ENCODE data around the gene GABRG3. TPM values are rescaled to one million over a fixed set of nuclear protein-coding genes. Genes with fewer than 3 reads are reported as not detected.

GABRG3 gene
- total and polyA plus RNA-seq, 2 donors = 1.5 TPM; not detected in 1

DNA sequence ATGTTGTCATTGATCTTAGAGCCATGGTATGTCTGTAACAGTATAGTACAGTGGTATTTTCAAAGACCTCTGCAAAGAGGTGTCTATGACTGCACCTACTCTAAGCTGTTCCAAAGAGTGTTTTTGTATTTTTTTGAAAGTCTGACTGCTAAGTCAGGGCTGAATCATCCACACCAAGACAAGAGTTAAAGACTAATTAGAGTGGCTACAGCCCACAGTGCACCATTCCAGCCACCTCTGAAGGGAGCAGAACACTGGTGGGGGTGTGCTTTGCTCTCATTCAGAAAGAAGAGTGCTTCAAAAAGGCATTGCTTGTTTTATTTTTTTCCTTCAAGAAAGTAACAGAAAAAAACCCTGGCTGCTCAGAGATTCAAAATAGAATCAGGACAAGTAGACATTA is 301.4 kb downstream of the GABRG3 start:
- no peak overlapping the region for H3K27ac ChIP-seq (ENCODE audit: low read depth)
- H3K4me3 ChIP-seq (ENCODE audit: low read depth, low read length) = no peak overlapping the region
- DNase-seq (ENCODE audit: extremely low spot score) = no peak
- no peaks in the 10 kb centered on the region for H3K36me3 ChIP-seq (ENCODE audit: insufficient read depth)
- H3K4me1 ChIP-seq (ENCODE audit: insufficient read depth) = no peaks in the 10 kb centered on the region

DNA sequence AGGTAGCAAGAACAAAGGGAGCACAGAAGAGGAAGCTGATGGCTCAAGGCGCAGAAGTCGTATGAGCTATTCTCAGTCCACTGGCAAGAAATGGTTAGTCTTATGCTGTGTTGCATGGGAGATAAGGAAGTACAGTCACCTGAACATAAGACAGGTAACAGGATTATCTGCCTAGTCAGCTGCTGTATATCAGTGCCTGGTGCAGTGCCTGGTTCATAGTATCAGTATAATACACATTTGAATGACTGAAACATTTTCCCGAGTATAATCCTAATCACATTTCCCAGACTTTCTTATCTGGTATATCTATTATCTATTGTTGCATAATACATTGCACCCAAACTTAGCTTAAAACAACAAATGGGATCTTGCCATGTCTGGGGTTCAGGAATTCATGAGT is 302.5 kb downstream of the GABRG3 start:
- Histone ChIP-seq H3K36me3 (ENCODE audit: insufficient read depth) (no peaks in the 10 kb centered on the region), H3K4me3 (ENCODE audit: low read depth, low read length) (no peak overlapping the region), H3K27ac (ENCODE audit: low read depth) (no peak overlapping the region), H3K4me1 (ENCODE audit: insufficient read depth) (no peaks in the 10 kb centered on the region)
- no peak for DNase-seq (ENCODE audit: extremely low spot score)
- 97% methylated on average over 3 of the region's 3 CpGs for WGBS

DNA sequence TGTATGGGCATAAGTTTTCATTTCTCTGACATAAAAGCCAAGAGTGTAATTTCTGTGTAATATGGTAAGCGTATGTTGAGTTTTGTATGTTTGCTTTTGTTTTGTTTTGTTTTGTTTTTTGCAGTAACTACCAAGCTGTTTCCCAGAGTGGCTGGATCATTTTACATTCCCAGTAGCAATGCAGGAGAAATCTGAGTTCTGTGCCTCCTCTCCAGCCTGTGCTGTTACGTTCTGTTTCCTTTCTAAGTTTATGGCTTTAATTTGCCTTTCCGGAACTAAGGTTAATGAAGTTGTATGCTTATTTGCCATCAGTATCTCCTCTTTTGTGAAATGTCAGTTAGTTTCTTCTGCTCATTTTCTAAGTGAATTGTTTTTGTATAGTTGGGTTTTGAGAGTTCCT is 307.8 kb downstream of the GABRG3 start:
- Histone ChIP-seq H3K4me1 (ENCODE audit: insufficient read depth) (no peaks in the 10 kb centered on the region), H3K27ac (ENCODE audit: low read depth) (no peak overlapping the region), H3K4me3 (ENCODE audit: low read depth, low read length) (no peak overlapping the region), H3K36me3 (ENCODE audit: insufficient read depth) (no peaks in the 10 kb centered on the region)
- WGBS = 50% methylated on average over 3 of the region's 3 CpGs
- no peak for DNase-seq (ENCODE audit: extremely low spot score)

DNA sequence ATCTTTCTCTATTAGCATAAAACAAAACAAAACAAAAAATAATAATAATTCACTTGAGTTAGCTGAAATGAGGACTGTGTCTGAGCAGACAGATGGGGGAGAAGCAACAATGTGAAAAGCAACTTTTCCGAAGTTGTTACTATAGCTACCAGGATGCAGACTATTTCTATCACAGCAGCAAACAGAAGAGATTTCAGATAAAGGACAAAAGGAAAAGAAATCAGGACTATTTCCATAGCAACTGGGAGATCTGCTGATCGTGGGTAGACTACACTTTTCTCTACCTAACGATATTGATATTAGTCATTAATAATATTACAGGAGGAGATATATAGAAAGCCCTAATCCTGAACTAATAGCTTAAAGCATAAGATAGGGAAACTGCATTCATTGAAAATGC is 321.7 kb downstream of the GABRG3 start:
- Histone ChIP-seq H3K27ac (ENCODE audit: low read depth) (no peak overlapping the region), H3K4me1 (ENCODE audit: insufficient read depth) (no peaks in the 10 kb centered on the region), H3K36me3 (ENCODE audit: insufficient read depth) (no peaks in the 10 kb centered on the region), H3K4me3 (ENCODE audit: low read depth, low read length) (no peak overlapping the region)
- 77% methylated on average over 3 of the region's 3 CpGs for WGBS
- no peak for DNase-seq (ENCODE audit: extremely low spot score)

DNA sequence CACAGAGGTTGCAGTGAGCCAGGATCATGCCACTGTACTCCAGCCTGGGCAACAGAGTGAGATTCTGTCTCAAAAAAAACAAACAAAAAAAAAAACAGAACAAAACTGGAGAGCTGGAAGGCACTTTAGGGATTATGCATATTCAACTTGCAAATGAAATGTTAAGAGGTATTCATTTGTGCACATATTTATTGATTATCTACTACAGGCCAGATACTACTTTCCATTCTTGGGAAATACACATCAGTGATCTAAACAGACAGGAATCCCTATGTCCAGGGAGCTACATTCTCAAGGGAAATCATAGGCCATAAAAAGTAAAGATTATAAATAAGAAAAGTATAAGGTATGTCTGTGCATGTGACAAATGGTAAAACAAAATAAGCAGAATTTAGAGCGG is 322.6 kb downstream of the GABRG3 start:
- 100% methylated on average over 1 of the region's 1 CpG for WGBS
- H3K4me1 ChIP-seq (ENCODE audit: insufficient read depth) = no peaks in the 10 kb centered on the region
- H3K27ac ChIP-seq (ENCODE audit: low read depth) = no peak overlapping the region
- H3K36me3 ChIP-seq (ENCODE audit: insufficient read depth) = no peaks in the 10 kb centered on the region
- no peak for DNase-seq (ENCODE audit: extremely low spot score)
- H3K4me3 ChIP-seq (ENCODE audit: low read depth, low read length) = no peak overlapping the region

DNA sequence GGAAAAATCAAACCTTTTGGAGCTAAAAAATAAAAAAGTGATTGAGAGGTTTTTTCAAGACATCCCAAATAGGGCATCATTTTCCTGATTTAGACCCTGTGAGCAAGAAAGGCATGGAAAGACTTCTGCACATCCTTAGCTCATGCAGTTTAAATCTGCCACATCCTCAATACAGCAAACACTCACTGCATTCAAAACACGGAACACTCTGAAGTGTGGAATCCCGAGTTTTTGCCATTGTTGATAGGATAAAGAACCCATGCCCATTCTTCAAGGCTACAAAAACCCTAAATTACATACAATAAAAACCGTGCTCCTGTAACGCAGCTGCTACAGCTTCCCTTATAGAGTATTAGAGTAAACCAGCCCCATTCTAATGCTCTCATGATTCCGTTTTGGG is 346.8 kb downstream of the GABRG3 start:
- Histone ChIP-seq H3K4me3 (ENCODE audit: low read depth, low read length) (no peak overlapping the region), H3K36me3 (ENCODE audit: insufficient read depth) (no peaks in the 10 kb centered on the region), H3K27ac (ENCODE audit: low read depth) (no peak overlapping the region), H3K4me1 (ENCODE audit: insufficient read depth) (no peaks in the 10 kb centered on the region)
- no peak for DNase-seq (ENCODE audit: extremely low spot score)
- 65% methylated on average over 5 of the region's 5 CpGs for WGBS

DNA sequence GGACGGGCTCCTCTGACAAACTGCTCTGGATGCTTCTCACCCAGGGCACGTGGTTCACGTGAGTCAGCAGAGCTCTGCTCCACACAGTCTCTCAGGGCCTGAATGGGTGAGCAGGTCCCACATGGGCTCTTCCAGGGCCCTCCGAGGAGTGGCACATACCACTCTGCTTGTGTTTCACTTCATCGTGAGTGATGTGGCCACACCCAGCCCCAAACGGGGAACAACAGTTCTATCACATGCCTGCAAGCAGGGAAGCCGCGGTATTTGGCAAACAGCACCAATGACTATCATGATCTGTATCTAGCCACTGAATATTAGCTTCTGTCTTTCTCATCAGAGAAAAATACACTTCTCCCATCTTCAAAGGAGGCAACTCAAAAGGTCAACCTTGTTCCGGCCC is 352.8 kb downstream of the GABRG3 start:
- H3K36me3 ChIP-seq (ENCODE audit: insufficient read depth) = no peaks in the 10 kb centered on the region
- H3K4me1 ChIP-seq (ENCODE audit: insufficient read depth) = no peaks in the 10 kb centered on the region
- DNase-seq (ENCODE audit: extremely low spot score) = no peak
- no peak overlapping the region for H3K27ac ChIP-seq (ENCODE audit: low read depth)
- 86% methylated on average over 9 of the region's 9 CpGs for WGBS
- no peak overlapping the region for H3K4me3 ChIP-seq (ENCODE audit: low read depth, low read length)

DNA sequence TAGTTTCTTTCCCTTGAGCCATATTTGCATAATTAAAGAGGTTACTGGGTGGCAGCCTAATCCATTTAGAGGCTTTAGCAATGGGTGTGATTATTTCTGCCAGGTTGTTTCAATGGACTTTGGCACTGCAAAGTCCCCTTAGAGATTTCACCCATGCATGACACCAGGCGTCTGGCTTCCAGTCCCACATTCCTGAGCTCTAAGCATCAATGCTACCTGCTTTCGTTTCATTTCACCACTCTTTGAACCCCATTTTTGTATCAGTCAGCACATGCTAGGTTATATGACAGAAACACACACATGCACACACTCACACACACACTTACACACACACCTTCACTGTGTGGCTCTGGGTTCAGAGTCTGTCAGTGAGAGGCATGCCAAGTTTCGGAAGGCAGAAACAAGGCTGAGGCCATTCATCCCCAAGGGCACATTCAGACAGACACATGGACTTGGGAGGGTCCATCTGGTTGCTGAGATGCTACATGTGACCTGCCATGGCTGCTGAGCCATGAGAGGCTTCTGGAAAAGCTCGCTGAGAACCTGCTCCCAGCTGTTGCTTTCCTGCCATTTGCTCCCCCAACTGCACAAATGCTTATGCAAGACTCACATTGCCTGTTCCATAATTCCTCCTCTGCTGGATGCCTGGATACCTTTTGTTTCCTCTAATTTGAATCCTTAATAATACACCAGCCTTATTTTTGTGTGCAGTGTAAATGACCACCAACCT is 354.1 kb downstream of the GABRG3 start:
- no peak overlapping the region for H3K27ac ChIP-seq (ENCODE audit: low read depth)
- no peaks in the 10 kb centered on the region for H3K36me3 ChIP-seq (ENCODE audit: insufficient read depth)
- H3K4me3 ChIP-seq (ENCODE audit: low read depth, low read length) = no peak overlapping the region
- 86% methylated on average over 4 of the region's 4 CpGs for WGBS
- no peaks in the 10 kb centered on the region for H3K4me1 ChIP-seq (ENCODE audit: insufficient read depth)
- no peak for DNase-seq (ENCODE audit: extremely low spot score)

DNA sequence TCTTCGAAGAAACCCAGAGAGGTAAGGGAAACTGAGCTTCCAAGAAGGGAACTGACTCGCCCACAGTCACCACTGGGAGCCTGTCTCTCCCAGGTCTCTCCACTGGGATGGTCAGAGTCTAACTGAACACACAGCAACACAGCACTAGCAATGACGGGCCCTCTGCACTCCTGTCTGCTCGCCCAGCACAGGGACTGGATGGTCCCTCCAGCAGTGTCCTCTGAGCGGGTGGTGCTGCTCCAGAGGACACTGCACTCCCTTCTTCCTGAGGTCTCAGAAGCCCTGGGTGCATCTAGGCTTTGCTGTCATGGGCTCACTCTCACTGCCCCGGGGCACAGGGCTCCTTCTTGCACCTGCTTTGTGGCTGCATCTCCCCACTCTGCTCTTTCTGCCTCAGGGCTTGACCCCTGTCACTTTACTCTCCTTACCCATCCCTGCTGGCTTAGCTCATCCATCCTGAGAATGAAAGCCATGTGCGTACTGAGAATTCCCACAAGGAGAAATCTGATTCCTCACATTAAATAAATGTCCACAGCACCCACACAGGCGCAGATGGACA is 356.6 kb downstream of the GABRG3 start:
- no peak overlapping the region for H3K4me3 ChIP-seq (ENCODE audit: low read depth, low read length)
- no peak for DNase-seq (ENCODE audit: extremely low spot score)
- H3K36me3 ChIP-seq (ENCODE audit: insufficient read depth) = no peaks in the 10 kb centered on the region
- H3K4me1 ChIP-seq (ENCODE audit: insufficient read depth) = no peaks in the 10 kb centered on the region
- 74% methylated on average over 8 of the region's 8 CpGs for WGBS
- H3K27ac ChIP-seq (ENCODE audit: low read depth) = no peak overlapping the region

DNA sequence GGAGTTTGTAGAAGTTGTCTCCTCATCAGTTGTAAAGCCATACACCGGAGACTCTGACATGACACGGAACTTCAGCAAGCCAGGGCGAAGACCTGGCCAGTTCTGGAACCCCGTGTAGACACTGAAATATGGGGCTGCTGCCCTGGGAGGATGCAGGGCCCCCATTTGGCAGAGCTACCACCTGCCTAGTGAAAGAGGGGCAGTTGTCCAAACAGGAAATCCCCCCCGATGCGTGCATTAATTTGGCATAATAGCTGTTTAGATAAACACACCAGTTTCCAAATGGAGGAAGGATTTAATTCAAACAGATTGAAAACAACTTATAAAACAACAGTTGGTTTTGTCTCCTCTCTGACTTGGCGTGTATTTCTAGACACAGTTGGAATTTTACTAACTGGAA is 357.2 kb downstream of the GABRG3 start:
- DNase-seq (ENCODE audit: extremely low spot score) = no peak
- 51% methylated on average over 7 of the region's 7 CpGs for WGBS
- Histone ChIP-seq H3K27ac (ENCODE audit: low read depth) (no peak overlapping the region), H3K4me3 (ENCODE audit: low read depth, low read length) (no peak overlapping the region), H3K4me1 (ENCODE audit: insufficient read depth) (no peaks in the 10 kb centered on the region), H3K36me3 (ENCODE audit: insufficient read depth) (no peaks in the 10 kb centered on the region)

DNA sequence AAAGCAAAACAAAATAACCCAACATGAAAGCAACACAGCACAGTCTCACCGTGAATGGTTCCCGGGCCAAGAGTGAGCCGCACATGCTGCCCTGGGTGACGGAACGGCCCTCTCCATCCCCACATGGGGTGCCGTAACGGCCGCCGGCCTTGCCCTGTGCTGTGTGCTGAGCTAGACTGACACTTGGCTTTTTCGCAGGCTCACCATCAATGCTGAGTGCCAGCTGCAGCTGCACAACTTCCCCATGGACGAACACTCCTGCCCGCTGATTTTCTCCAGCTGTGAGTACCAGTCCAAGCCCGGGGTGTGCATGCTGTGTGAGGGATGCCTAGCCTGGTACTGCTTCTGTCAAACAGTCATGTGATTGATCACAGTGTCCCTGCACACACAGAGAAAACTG is 357.6 kb downstream of the GABRG3 start:
- H3K27ac ChIP-seq (ENCODE audit: low read depth) = no peak overlapping the region
- H3K4me1 ChIP-seq (ENCODE audit: insufficient read depth) = no peaks in the 10 kb centered on the region
- WGBS = 60% methylated on average over 13 of the region's 13 CpGs
- H3K36me3 ChIP-seq (ENCODE audit: insufficient read depth) = no peaks in the 10 kb centered on the region
- H3K4me3 ChIP-seq (ENCODE audit: low read depth, low read length) = no peak overlapping the region
- DNase-seq (ENCODE audit: extremely low spot score) = no peak

DNA sequence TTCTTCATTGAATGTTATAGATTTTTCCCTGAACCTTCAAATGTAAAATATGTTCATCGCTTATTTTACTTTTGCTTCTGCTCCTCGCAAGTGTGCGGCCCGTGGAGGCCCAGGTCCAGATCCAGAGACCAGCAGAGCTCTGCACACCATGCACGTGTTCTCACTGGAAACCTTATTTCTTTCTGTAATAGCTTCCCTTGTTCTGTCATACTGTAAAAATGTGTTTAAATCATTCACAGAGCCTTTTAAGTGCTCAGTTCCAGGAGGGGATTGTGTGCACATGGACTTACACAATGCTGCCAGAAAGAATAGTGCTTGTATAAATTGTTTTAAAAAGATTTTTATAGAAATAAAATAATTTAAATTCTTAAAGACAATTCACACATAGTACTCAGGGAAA is 359.3 kb downstream of the GABRG3 start:
- Histone ChIP-seq H3K4me1 (ENCODE audit: insufficient read depth) (no peaks in the 10 kb centered on the region), H3K36me3 (ENCODE audit: insufficient read depth) (no peaks in the 10 kb centered on the region), H3K4me3 (ENCODE audit: low read depth, low read length) (no peak overlapping the region), H3K27ac (ENCODE audit: low read depth) (no peak overlapping the region)
- WGBS = 71% methylated on average over 5 of the region's 5 CpGs
- DNase-seq (ENCODE audit: extremely low spot score) = no peak

DNA sequence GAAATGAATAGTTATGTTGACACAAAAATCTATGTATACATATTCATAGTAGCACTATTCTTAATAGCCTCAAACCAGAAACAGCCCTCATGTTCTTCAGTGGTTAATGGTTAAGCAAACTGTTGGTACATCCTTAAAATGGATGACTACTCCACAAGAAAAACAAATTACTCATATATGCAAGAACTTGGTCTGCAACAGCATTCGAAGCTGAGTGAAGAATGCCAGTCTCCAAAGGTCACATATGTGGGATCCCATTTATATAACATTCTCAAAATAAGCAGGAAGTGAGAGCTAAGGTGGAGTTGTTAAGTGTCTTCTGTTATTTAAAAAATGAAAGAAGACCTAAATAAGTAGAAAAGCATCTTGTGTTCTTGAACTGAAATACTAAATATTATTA is 365.7 kb downstream of the GABRG3 start:
- no peak overlapping the region for H3K27ac ChIP-seq (ENCODE audit: low read depth)
- no peak for DNase-seq (ENCODE audit: extremely low spot score)
- H3K4me1 ChIP-seq (ENCODE audit: insufficient read depth) = no peaks in the 10 kb centered on the region
- H3K36me3 ChIP-seq (ENCODE audit: insufficient read depth) = no peaks in the 10 kb centered on the region
- WGBS = 80% methylated on average over 1 of the region's 1 CpG
- no peak overlapping the region for H3K4me3 ChIP-seq (ENCODE audit: low read depth, low read length)

DNA sequence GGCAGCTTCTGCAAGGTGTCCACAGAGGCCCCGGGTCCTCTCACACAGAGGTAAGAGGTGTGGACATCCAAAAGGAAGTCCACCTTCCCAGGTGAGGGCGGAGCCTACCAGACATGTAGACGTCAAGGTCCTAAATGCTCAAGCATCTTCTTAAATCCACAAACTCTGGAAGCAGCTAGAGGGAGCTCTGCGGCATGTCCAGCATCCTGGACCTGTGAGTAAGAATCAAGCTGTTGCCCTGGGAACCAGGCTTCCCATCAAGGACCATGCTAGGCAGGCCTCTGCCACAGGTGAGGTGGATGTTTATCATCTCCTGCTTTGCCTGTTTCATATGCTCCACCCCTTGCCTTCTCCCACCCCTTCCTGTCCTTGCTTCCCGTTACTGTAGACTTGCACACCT is 368.2 kb downstream of the GABRG3 start:
- 88% methylated on average over 5 of the region's 5 CpGs for WGBS
- no peaks in the 10 kb centered on the region for H3K4me1 ChIP-seq (ENCODE audit: insufficient read depth)
- H3K27ac ChIP-seq (ENCODE audit: low read depth) = no peak overlapping the region
- no peak overlapping the region for H3K4me3 ChIP-seq (ENCODE audit: low read depth, low read length)
- no peak for DNase-seq (ENCODE audit: extremely low spot score)
- no peaks in the 10 kb centered on the region for H3K36me3 ChIP-seq (ENCODE audit: insufficient read depth)

Measured in urinary bladder (tissue), 4 donors.